GM19372 (cell line): ENCODE measurements around the gene PERP.

Experiments used
- ATAC-seq: cut with Tn5 transposase; IDR thresholded peaks from one replicate; pipeline ENCODE4 v1.9.1; 2021; ENCODE audit warnings: mild to moderate bottlenecking, low read depth, moderate library complexity; ENCODE audit not compliant: unreplicated experiment

Gene PERP

GRCh38 chr6:138073264-138073663, 34.0 kb downstream of the PERP start:
- no peak for ATAC-seq

DNA sequence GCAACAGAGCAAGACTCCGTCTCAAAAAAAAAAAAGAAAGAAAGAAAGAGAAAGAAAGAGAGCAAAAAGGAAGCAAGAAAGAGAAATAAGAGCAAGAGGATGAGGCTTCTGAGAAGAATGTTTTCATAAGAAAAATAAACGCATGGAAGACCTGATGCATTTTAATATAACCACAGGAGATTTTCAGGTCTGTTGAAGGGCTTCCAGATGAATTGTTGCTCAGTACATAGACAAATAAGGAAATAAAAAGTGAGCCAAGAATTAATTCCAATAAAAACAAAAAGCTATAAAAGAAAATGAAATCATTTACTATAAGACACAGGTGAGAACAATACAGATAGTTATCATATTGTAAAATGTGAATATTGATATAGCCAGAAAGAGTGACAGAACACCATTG, 43.5 kb downstream of the PERP start:
- ATAC-seq = no peak

DNA sequence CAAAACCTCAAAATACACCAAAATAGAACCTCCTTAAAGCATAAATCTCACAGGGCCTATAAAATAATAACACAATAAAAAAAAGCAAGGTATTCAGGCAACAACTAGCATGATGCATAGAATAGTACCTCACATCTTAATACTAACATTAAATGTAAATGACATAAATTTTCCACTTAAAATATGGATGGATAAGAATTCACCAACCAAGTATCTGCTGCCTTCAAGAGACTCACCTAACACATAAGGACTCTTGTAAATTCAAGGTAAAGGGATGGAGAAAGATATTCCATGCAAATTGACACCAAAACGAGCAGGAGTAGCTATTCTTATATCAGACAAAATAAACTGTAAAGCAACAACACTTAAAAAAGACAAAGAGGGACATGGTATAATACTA, 52.2 kb downstream of the PERP start:
- no peak for ATAC-seq

DNA sequence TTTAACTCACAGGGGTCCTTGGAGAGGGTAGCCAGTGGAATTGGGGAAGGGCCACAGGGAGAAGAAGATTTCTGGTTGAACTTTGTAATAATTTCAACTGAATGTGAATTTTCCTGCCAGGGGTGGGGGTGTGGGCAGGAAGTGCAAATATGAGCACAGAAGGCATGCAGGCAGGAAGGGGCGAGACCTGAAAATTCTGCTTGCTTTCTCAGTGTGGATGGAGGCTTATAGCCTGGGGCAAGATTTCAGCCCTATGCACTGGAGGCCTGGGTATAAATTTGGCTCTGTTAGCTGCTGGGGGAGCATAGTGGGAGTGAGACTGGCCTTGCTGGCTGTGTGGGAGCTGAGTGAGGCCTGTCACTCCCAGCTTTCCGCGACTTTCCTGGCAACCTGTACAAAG, 54.4 kb downstream of the PERP start:
- no peak for ATAC-seq

DNA sequence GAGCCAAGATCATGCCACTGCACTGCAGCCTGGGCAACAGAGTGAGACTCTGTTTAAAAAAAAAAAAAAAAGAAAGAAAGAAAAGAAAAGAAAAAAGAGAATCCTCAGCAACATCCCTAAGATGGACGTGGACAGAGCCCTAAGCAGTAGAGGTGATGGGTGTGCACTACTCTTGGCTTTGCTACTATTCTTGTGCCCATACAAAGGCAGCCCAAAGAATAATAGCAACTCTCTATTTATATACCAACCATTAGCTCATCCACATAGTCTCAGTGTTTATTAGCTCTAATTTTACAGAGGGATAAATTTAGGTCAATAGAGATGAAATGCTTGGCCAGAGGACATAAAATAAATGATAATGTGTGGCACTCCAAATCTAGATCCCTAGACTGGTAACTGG, 62.2 kb downstream of the PERP start:
- no peak for ATAC-seq

- no peak for ATAC-seq
Observed at GRCh38 chr6:138044458-138044857, 62.8 kb downstream of the PERP start.
